Neural crest cell (in vitro differentiated cells): ENCODE results near the gene LRRC59. TPM values are rescaled to one million over a fixed set of nuclear protein-coding genes. Genes with fewer than 3 reads are reported as not detected.

Experiments used
- DNase-seq: peaks from one replicate; pipeline ENCODE4 v3.0.0; 2021; ENCODE audit warnings: low read depth, mixed read lengths, low spot score
- H3K27ac Mint-ChIP-seq: one replicate; pipeline ENCODE4 v1.8.0; 2021; ENCODE audit warnings: mild to moderate bottlenecking, mixed read lengths; ENCODE audit not compliant: unreplicated experiment
- H3K27me3 Mint-ChIP-seq: 2 replicates; pipeline ENCODE4 v1.8.0; 2021; ENCODE audit warnings: low read depth, mild to moderate bottlenecking, mixed read lengths
- H3K36me3 Mint-ChIP-seq: 2 replicates; pipeline ENCODE4 v1.8.0; 2021; ENCODE audit warnings: low read depth, mild to moderate bottlenecking, mixed read lengths
- H3K4me1 Mint-ChIP-seq: 2 replicates; pipeline ENCODE4 v1.8.0; 2021; ENCODE audit warnings: mixed read lengths
- H3K4me3 Mint-ChIP-seq: one replicate; pipeline ENCODE4 v1.8.0; 2021; ENCODE audit warnings: mild to moderate bottlenecking, mixed read lengths
- H3K9me3 Mint-ChIP-seq: 2 replicates; pipeline ENCODE4 v1.8.0; 2021; ENCODE audit warnings: mixed read lengths
- CTCF ChIP-seq: fragments of 200-600 bp; sonication (generic); conservative IDR thresholded peaks from 2 replicates; pipeline ENCODE4 v1.5.0; 2021; ENCODE audit warnings: antibody characterized with exemption, mild to moderate bottlenecking
- total RNA-seq: library from RNA; stranded (reverse); gene quantifications from 2 replicates; pipeline ENCODE4 v1.2.1, GENCODE V29; 2021

The LRRC59 gene
- total RNA-seq, 1 donor from 2014 or later = 92.7 TPM

GRCh38 chr17:50370052-50370451 is 27.3 kb downstream of the LRRC59 start:
- Mint-ChIP-seq H3K36me3 (peaks cover 10% of the 10 kb centered on the region), H3K4me3 (peak overlapping the region; percentile 82), H3K27me3 (no peaks in the 10 kb centered on the region), H3K27ac (no peak overlapping the region), H3K4me1 (peaks cover 35% of the 10 kb centered on the region), H3K9me3 (no peaks in the 10 kb centered on the region)
- TF ChIP-seq CTCF = no peak
- no peak for DNase-seq

- H3K4me1 Mint-ChIP-seq = peaks cover 45% of the 10 kb centered on the region
- DNase-seq = no peak
- peaks cover 3% of the 10 kb centered on the region for H3K27me3 Mint-ChIP-seq
- no peak for TF ChIP-seq CTCF
- peak overlapping the region; percentile 7 for H3K4me3 Mint-ChIP-seq
- no peaks in the 10 kb centered on the region for H3K9me3 Mint-ChIP-seq
- peaks cover 2% of the 10 kb centered on the region for H3K36me3 Mint-ChIP-seq
- peak overlapping the region; percentile 81 for H3K27ac Mint-ChIP-seq
These were observed 29.9 kb downstream of the LRRC59 start for GRCh38 chr17:50367401-50367800.

DNA sequence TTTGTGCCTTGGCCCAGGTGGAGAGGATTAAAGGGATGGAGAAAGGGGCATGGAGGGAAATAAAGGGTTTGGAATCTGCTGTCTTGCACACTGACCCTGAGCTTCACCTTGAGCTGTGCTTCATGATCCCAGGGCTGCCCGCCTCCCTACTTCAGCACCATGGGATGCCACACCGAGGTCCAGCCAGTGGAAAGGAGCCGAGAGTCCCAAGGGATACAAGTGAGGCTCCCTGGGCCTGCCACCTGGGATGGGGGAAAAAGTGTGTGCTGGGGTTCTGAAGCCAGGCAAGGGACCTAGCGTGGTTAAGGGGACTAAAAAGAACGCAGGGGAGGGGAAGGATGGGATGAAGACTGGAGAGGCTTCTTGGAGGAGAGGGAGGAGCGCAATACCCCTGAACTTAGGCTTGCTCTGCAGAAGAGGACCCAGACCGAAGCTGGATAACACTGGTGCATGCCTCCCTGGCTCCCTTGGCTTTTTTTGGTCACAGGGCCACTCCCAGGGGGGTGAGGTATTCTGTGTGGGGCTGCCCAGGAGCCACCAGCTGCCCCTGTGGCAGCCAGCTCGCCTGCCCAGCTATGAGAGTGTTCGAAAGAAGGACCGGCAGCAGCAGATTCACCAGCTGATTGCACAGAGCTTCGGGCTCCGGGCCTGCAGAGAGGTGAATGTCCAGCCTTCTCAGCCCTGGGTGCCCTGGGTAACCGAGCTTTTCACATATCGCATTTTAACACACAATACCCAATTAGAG is 31.5 kb downstream of the LRRC59 start:
- H3K36me3 Mint-ChIP-seq = no peaks in the 10 kb centered on the region
- no peaks in the 10 kb centered on the region for H3K9me3 Mint-ChIP-seq
- H3K4me1 Mint-ChIP-seq = peaks cover 40% of the 10 kb centered on the region
- no peak overlapping the region for H3K27ac Mint-ChIP-seq
- H3K27me3 Mint-ChIP-seq = peaks cover 3% of the 10 kb centered on the region
- TF ChIP-seq CTCF = no peak
- no peak for DNase-seq
- no peak overlapping the region for H3K4me3 Mint-ChIP-seq

GRCh38 chr17:50365165-50365564 is 32.2 kb downstream of the LRRC59 start:
- Mint-ChIP-seq H3K4me1 (peaks cover 40% of the 10 kb centered on the region), H3K27ac (peak overlapping the region; percentile 57), H3K9me3 (no peaks in the 10 kb centered on the region), H3K27me3 (peaks cover 3% of the 10 kb centered on the region), H3K36me3 (no peaks in the 10 kb centered on the region), H3K4me3 (peak overlapping the region; percentile 66)
- DNase-seq = no peak
- TF ChIP-seq CTCF = no peak

DNA sequence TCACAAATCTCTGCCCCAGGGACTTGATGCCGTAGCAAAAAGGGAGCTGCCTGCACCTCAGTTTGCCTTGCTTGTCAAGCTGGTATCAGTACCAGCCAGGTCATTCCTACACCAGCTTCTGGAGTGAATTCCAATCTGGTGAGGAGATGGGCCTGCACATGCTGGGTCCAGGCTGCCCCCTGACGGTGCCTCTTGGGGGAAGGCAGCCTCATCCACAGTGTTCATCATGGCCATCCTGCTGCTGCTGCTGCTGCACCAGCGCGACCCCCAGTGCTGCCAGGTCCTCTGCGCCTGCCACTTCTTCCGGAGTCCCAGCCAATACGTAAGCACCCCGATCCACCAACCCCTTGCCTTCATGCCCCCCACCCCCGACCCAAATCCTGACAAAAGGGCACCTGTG is 32.6 kb downstream of the LRRC59 start:
- DNase-seq = no peak
- Mint-ChIP-seq H3K4me1 (peaks cover 40% of the 10 kb centered on the region), H3K36me3 (no peaks in the 10 kb centered on the region)

More for the DNA sequence above, 32.6 kb downstream of the LRRC59 start:
- peaks cover 3% of the 10 kb centered on the region for H3K27me3 Mint-ChIP-seq
- no peaks in the 10 kb centered on the region for H3K9me3 Mint-ChIP-seq
- H3K4me3 Mint-ChIP-seq = peak overlapping the region; percentile 66
- TF ChIP-seq CTCF = no peak
- no peak overlapping the region for H3K27ac Mint-ChIP-seq
